Stimulated activated CD4-positive, alpha-beta T cell treated with anti-CD3 and anti-CD28 coated beads, Interleukin-4, amount 100 ng/mL, for 4 hours (primary cell): Measurements from ENCODE around the gene DDX54.
A peak's percentile ranks its signal among the peaks of the same experiment; 100 is the strongest.

ENCODE experiments used
- DNase-seq, 2 experiments: peaks; one replicate each; pipeline ENCODE4 v3.0.0-alpha.2; 2020

Gene DDX54

GRCh38 chr12:113186666-113187325 is 1.5 kb upstream of the DDX54 start:
- DNase-seq: no peak

- no peak for DNase-seq
Measured at GRCh38 chr12:113186033-113186365, 721 bp upstream of the DDX54 start.

GRCh38 chr12:113184900-113185179 is 438 bp downstream of the DDX54 start:
- DNase-seq: peak; percentile 82 to 85

- DNase-seq: peak in 1 of 2 experiments; percentile 75
Measured at GRCh38 chr12:113184098-113184899, 979 bp downstream of the DDX54 start.

GRCh38 chr12:113183030-113183589 is 2.2 kb downstream of the DDX54 start:
- no peak for DNase-seq

GRCh38 chr12:113181975-113182374 is 3.3 kb downstream of the DDX54 start:
- DNase-seq: no peak

GRCh38 chr12:113180333-113180732 is 4.9 kb downstream of the DDX54 start:
- DNase-seq: no peak

GRCh38 chr12:113179023-113179422 is 6.3 kb downstream of the DDX54 start:
- DNase-seq: no peak

- DNase-seq: peak; percentile 68 to 75
Measured at GRCh38 chr12:113174461-113175384, 10.6 kb downstream of the DDX54 start.

- DNase-seq: no peak
Measured at GRCh38 chr12:113173081-113173698, 12.1 kb downstream of the DDX54 start.

GRCh38 chr12:113172185-113172584 is 13.1 kb downstream of the DDX54 start:
- DNase-seq: no peak

GRCh38 chr12:113171543-113171942 is 13.7 kb downstream of the DDX54 start:
- no peak for DNase-seq

- no peak for DNase-seq
Measured at GRCh38 chr12:113170926-113171325, 14.4 kb downstream of the DDX54 start.

- DNase-seq: no peak
Measured at GRCh38 chr12:113170457-113170856, 14.8 kb downstream of the DDX54 start.

GRCh38 chr12:113169697-113170096 is 15.6 kb downstream of the DDX54 start:
- no peak for DNase-seq

GRCh38 chr12:113167868-113168267 is 17.4 kb downstream of the DDX54 start:
- DNase-seq: no peak

- no peak for DNase-seq
Measured at GRCh38 chr12:113165521-113166450, 19.5 kb downstream of the DDX54 start.

- DNase-seq: no peak
Measured at GRCh38 chr12:113164014-113164413, 21.3 kb downstream of the DDX54 start.

GRCh38 chr12:113163030-113163360 is 22.3 kb downstream of the DDX54 start:
- DNase-seq: no peak

- no peak for DNase-seq
Measured at GRCh38 chr12:113162102-113163029, 22.9 kb downstream of the DDX54 start.
